OCI-LY7 (cell line): ENCODE results near the gene EFCAB7.

Experiments
- EZH2phosphoT487 ChIP-seq: fragments of 200-600 bp; sonication (generic); IDR thresholded peaks from 2 replicates; pipeline ENCODE4 v1.6.1; 2018; ENCODE audit warnings: low read depth, borderline replicate concordance, mild to moderate bottlenecking, mixed run types, antibody characterized with exemption, low read length, moderate library complexity, mixed read lengths
- TF ChIP-seq, protein P1 (sequence below): fragments of 200-600 bp; sonication (generic); conservative IDR thresholded peaks from 2 replicates; pipeline ENCODE4 v1.5.1; 2014; ENCODE audit warnings: mild to moderate bottlenecking, antibody characterized with exemption, low read length, moderate library complexity, mixed read lengths

DNA sequence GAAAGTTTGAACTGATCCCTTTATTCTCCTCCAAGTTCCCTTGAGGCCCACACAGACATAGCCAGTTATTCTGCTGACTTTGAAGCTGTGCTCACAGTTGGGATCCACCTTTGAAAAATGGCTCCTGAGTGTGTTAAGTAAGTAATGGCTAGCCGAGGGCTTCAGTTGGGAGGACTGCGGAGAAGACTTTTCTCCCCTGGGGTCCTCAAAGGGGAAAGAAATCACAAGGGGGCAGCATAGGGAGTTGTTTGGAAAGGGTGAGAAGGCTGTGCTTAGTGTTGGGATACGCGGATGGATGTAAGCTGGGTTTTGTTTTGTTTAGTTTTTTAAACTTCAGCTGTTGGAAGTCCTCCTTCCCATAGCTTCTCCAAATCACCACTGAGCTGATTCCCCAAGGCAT is 78.1 kb downstream of the EFCAB7 start:
- TF ChIP-seq, protein P1, sequence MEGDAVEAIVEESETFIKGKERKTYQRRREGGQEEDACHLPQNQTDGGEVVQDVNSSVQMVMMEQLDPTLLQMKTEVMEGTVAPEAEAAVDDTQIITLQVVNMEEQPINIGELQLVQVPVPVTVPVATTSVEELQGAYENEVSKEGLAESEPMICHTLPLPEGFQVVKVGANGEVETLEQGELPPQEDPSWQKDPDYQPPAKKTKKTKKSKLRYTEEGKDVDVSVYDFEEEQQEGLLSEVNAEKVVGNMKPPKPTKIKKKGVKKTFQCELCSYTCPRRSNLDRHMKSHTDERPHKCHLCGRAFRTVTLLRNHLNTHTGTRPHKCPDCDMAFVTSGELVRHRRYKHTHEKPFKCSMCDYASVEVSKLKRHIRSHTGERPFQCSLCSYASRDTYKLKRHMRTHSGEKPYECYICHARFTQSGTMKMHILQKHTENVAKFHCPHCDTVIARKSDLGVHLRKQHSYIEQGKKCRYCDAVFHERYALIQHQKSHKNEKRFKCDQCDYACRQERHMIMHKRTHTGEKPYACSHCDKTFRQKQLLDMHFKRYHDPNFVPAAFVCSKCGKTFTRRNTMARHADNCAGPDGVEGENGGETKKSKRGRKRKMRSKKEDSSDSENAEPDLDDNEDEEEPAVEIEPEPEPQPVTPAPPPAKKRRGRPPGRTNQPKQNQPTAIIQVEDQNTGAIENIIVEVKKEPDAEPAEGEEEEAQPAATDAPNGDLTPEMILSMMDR = no peak
- no peak for TF ChIP-seq EZH2phosphoT487
